GM18858 (cell line): ENCODE data around the gene PLXNA3.

Experiments
- ATAC-seq: cut with Tn5 transposase; IDR thresholded peaks from one replicate; pipeline ENCODE4 v1.9.1; 2021; ENCODE audit not compliant: unreplicated experiment

PLXNA3 gene

GRCh38 chrX:154457491-154458115, 478 bp upstream of the PLXNA3 start:
- ATAC-seq, result no peak

GRCh38 chrX:154458954-154459778, 1.1 kb downstream of the PLXNA3 start:
- ATAC-seq, result no peak

GRCh38 chrX:154459832-154460231, 1.8 kb downstream of the PLXNA3 start:
- no peak for ATAC-seq

GRCh38 chrX:154460326-154460725, 2.2 kb downstream of the PLXNA3 start:
- ATAC-seq, result no peak

- ATAC-seq, result no peak
These were observed 4.3 kb downstream of the PLXNA3 start for GRCh38 chrX:154462396-154462795.

GRCh38 chrX:154463611-154464220, 5.6 kb downstream of the PLXNA3 start:
- no peak for ATAC-seq

- ATAC-seq, result no peak
These were observed 6.8 kb downstream of the PLXNA3 start for GRCh38 chrX:154464806-154465365.

- ATAC-seq, result no peak
These were observed 7.5 kb downstream of the PLXNA3 start for GRCh38 chrX:154465601-154466000.

GRCh38 chrX:154466036-154466435, 8.0 kb downstream of the PLXNA3 start:
- ATAC-seq, result no peak

- no peak for ATAC-seq
These were observed 8.8 kb downstream of the PLXNA3 start for GRCh38 chrX:154466907-154467306.

GRCh38 chrX:154467556-154467955, 9.5 kb downstream of the PLXNA3 start:
- no peak for ATAC-seq

GRCh38 chrX:154468217-154468616, 10.1 kb downstream of the PLXNA3 start:
- no peak for ATAC-seq

GRCh38 chrX:154469114-154469513, 11.0 kb downstream of the PLXNA3 start:
- no peak for ATAC-seq

- ATAC-seq, result no peak
These were observed 11.8 kb downstream of the PLXNA3 start for GRCh38 chrX:154469880-154470279.

GRCh38 chrX:154470434-154470833, 12.4 kb downstream of the PLXNA3 start:
- ATAC-seq, result no peak

GRCh38 chrX:154470914-154471568, 13.0 kb downstream of the PLXNA3 start:
- no peak for ATAC-seq

- ATAC-seq, result no peak
These were observed 14.0 kb downstream of the PLXNA3 start for GRCh38 chrX:154471839-154472684.

GRCh38 chrX:154472685-154473632, 14.9 kb downstream of the PLXNA3 start:
- ATAC-seq, result no peak

GRCh38 chrX:154473683-154474082, 15.6 kb downstream of the PLXNA3 start:
- no peak for ATAC-seq
